ENCODE results near the gene CD58. TPM values are rescaled to one million over a fixed set of nuclear protein-coding genes. Genes with fewer than 3 reads are reported as not detected.

Gene CD58
- total RNA-seq, 2 experiments from 2014 or later: 11.1 to 12.7 TPM

DNA sequence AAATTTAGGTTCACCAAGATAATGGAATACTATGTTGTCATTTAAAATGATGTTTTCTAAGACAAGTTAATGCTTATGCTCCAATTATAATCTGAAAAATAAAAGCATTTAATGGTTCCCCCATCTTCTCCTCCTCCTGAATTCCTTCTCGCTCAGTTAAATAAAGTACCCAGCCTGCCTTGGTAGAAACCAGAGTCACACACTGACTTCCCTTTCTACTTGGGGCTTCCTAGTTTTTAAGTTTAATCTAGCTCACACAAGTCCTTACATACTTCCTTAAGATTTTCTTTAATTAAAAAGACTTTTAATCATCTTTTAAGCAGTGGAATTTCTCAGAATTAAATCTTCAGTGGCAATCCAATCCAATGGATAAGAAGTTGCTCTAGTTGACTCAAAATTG lies 32.9 kb downstream of the CD58 start:
- Mint-ChIP-seq H3K4me1 (ENCODE audit: low read depth) (peaks cover 44% of the 10 kb centered on the region), H3K36me3 (ENCODE audit: low read depth) (peaks cover 54% of the 10 kb centered on the region), H3K4me3 (no peak overlapping the region), H3K9me3 (no peaks in the 10 kb centered on the region), H3K27me3 (no peaks in the 10 kb centered on the region), H3K27ac (peak overlapping the region; percentile 31)
- intact Hi-C loops (cut with micrococcal nuclease): no loop called here
- DNase-seq: no peak
- no peak for ATAC-seq
- CTCF ChIA-PET: interaction anchor here (1.4 kb wide), 1 partner anchor 19 kb away, joined by 4 read pairs; no protein-coding TSS in a partner anchor
- TF ChIP-seq, protein P1, sequence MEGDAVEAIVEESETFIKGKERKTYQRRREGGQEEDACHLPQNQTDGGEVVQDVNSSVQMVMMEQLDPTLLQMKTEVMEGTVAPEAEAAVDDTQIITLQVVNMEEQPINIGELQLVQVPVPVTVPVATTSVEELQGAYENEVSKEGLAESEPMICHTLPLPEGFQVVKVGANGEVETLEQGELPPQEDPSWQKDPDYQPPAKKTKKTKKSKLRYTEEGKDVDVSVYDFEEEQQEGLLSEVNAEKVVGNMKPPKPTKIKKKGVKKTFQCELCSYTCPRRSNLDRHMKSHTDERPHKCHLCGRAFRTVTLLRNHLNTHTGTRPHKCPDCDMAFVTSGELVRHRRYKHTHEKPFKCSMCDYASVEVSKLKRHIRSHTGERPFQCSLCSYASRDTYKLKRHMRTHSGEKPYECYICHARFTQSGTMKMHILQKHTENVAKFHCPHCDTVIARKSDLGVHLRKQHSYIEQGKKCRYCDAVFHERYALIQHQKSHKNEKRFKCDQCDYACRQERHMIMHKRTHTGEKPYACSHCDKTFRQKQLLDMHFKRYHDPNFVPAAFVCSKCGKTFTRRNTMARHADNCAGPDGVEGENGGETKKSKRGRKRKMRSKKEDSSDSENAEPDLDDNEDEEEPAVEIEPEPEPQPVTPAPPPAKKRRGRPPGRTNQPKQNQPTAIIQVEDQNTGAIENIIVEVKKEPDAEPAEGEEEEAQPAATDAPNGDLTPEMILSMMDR (IDR thresholded peaks at IDR 0.05): no peak
- POLR2A ChIA-PET: interaction anchor here (1.3 kb wide), 1 partner anchor 22 kb away, joined by 4 read pairs; no protein-coding TSS in a partner anchor

DNA sequence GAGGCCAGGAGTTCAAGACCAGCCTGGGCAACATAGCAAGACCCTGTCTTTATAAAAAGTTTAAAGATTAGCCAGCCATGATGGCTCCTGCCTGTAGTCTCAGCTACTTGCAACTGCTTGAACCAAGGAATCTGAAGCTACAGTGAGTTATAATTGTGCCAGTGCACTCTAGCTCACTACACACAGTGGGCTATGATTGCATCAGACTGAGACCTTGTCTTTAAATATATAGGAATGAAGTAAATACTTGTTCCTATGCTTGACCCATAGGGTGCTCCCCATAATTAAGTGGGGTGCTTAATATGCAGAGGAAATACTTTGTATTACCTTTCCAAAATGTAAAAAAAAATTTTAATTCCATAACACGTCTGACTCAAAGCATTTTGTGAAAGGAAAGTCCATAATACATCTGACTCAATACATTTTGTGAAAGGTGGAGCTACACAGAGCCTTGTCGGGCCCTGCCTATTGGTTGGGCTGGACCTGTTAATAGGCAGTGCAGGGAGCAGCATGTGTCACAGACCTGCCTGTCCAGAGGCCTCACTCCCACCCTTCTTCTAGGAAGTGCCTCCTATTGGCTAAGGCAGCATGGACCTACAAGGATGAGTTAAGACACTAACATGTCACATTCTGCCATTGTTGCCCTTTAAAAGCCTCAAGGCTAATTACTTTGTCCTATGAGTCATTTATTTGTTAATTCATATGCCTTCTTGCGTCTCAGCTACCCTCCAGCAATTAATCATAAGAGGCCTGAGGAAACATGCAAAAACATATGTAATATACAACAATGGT lies 33.6 kb downstream of the CD58 start:
- Mint-ChIP-seq H3K27me3 (no peaks in the 10 kb centered on the region), H3K4me3 (no peak overlapping the region), H3K36me3 (ENCODE audit: low read depth) (peaks cover 49% of the 10 kb centered on the region), H3K9me3 (no peaks in the 10 kb centered on the region), H3K27ac (no peak overlapping the region), H3K4me1 (ENCODE audit: low read depth) (peaks cover 44% of the 10 kb centered on the region)
- peak; percentile 48 for ATAC-seq
- TF ChIP-seq, protein P1 (IDR thresholded peaks at IDR 0.05): no peak
- peak; percentile 31 for DNase-seq
- POLR2A ChIA-PET: interaction anchor here (1.3 kb wide), 1 partner anchor 22 kb away, joined by 4 read pairs; no protein-coding TSS in a partner anchor
- CTCF ChIA-PET: interaction anchor here (1.1 kb wide), 1 partner anchor 52 kb away, joined by 3 read pairs; no protein-coding TSS in a partner anchor
- intact Hi-C loops (cut with micrococcal nuclease): no loop called here

DNA sequence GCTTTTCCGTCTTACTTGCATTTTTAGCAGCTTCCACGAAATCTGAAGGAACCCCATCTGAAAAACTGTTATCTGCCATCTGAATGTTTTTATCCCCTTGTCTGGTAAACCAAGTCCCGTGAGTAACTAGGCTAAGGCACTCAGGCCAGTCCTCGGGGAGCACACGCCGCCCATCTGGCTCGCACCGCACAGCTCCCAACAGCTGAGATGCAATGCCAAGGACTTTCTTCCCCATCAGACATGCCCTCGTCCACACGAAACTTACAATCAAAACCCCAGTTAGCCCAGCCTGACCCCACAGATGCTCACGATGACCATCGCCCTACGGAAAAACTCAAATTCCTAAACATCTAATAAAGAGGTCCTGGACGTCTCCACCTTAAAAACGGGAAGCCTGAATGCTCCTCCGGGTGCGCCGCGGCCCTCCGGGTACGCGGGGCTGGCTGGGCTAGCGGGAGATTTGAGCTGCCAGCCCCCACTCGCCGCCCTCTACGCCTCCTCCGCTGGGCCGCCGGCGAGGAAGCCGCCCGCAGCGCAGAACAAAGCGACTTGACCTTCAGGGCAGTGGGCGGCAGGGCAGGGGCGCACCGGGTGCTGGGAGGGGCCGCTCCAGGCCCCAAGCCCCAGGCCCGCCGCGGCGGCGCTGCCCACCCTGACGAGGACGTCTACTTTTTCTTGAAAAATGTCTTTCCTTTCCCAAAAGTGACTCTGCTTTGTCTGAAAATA lies 36.6 kb downstream of the CD58 start:
- H3K4me3 Mint-ChIP-seq: no peak overlapping the region
- ChIA-PET CTCF (interaction anchor here (0.5 kb wide), 1 partner anchor 274 kb away, joined by 3 read pairs; no protein-coding TSS in a partner anchor), POLR2A (no interaction called here)
- TF ChIP-seq, protein P1 (IDR thresholded peaks at IDR 0.05): no peak
- intact Hi-C loops (cut with micrococcal nuclease): no loop called here
- DNase-seq (no peak), ATAC-seq (no peak)
- no peaks in the 10 kb centered on the region for H3K9me3 Mint-ChIP-seq
- no peaks in the 10 kb centered on the region for H3K27me3 Mint-ChIP-seq
- no peak overlapping the region for H3K27ac Mint-ChIP-seq
- peaks cover 41% of the 10 kb centered on the region for H3K36me3 Mint-ChIP-seq (ENCODE audit: low read depth)
- H3K4me1 Mint-ChIP-seq (ENCODE audit: low read depth): peaks cover 26% of the 10 kb centered on the region

DNA sequence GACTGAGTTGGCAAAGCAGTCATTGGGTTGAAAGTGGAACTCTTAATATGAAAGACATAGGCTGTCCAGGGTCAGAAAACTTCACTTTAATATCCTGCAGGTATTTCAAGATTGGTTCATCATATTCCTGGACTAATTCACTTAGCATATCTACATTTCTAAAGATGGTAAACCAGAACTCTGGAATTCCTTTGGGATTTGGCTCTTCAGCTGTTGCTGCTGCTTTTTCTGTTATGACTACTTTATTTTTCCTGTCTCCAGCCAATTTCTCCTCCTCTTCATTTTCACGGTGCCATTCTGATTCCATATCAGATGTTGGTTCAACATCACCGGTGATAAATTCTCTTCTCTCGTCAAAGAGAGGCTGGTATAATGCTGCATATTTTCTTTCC lies 37.4 kb downstream of the CD58 start:
- ATAC-seq (no peak), DNase-seq (no peak)
- H3K27me3 Mint-ChIP-seq: no peaks in the 10 kb centered on the region
- no peak overlapping the region for H3K4me3 Mint-ChIP-seq
- ChIA-PET POLR2A (no interaction called here), CTCF (no interaction called here)
- intact Hi-C loops (cut with micrococcal nuclease): no loop called here
- no peak overlapping the region for H3K27ac Mint-ChIP-seq
- H3K36me3 Mint-ChIP-seq (ENCODE audit: low read depth): peaks cover 38% of the 10 kb centered on the region
- H3K4me1 Mint-ChIP-seq (ENCODE audit: low read depth): peaks cover 19% of the 10 kb centered on the region
- TF ChIP-seq, protein P1 (IDR thresholded peaks at IDR 0.05): no peak
- H3K9me3 Mint-ChIP-seq: no peaks in the 10 kb centered on the region
